ENCODE results near the gene N4BP2L1. TPM values are rescaled to one million over a fixed set of nuclear protein-coding genes. Genes with fewer than 3 reads are reported as not detected.

The N4BP2L1 gene
- total and polyA plus RNA-seq, 7 donors: 2.7 to 7.3 (median 3.4) TPM

- Histone ChIP-seq H3K27ac (no peak overlapping the region), H3K9me3 (no peaks in the 10 kb centered on the region), H3K4me3 (no peak overlapping the region), H3K27me3 (ENCODE audit: insufficient read depth in 3 of 3, low read length in 2 of 3) (no peaks in the 10 kb centered on the region), H3K4me1 (no peaks in the 10 kb centered on the region), H3K36me3 (ENCODE audit: insufficient read depth in 1 of 2, low read depth in 1 of 2) (peaks cover 5 to 33% of the 10 kb centered on the region in 2 donors)
- 74 to 91% (median 81%) methylated on average over 4 of the region's 4 CpGs for WGBS, 3 donors
- DNase-seq: no peak
- intact Hi-C loops (cut with DNase I): no loop called here
- TF ChIP-seq CTCF (IDR thresholded peaks at IDR 0.05): no peak
- ATAC-seq: no peak
Observed at GRCh38 chr13:32403108-32403507, 24.8 kb downstream of the N4BP2L1 start.

- ATAC-seq: no peak
- WGBS, 3 donors: 70 to 75% (median 72%) methylated on average over 4 of the region's 4 CpGs
- DNase-seq: no peak
- Histone ChIP-seq H3K4me3 (no peak overlapping the region), H3K36me3 (ENCODE audit: insufficient read depth in 1 of 2, low read depth in 1 of 2) (no peaks in the 10 kb centered on the region), H3K27me3 (ENCODE audit: insufficient read depth in 3 of 3, low read length in 2 of 3) (no peaks in the 10 kb centered on the region), H3K9me3 (no peaks in the 10 kb centered on the region), H3K4me1 (no peaks in the 10 kb centered on the region), H3K27ac (no peak overlapping the region)
- no peak for TF ChIP-seq CTCF (IDR thresholded peaks at IDR 0.05)
- intact Hi-C loops (cut with DNase I): loop anchor here in 1 of 2 donors (10.0 kb wide), 1 partner anchor 254 kb away; no protein-coding TSS in a partner anchor
Observed at GRCh38 chr13:32391101-32391619, 36.8 kb downstream of the N4BP2L1 start.

GRCh38 chr13:32390484-32390883 lies 37.4 kb downstream of the N4BP2L1 start:
- intact Hi-C loops (cut with DNase I): loop anchor here in 1 of 2 donors (10.0 kb wide), 1 partner anchor 254 kb away; no protein-coding TSS in a partner anchor
- Histone ChIP-seq H3K36me3 (ENCODE audit: insufficient read depth in 1 of 2, low read depth in 1 of 2) (no peaks in the 10 kb centered on the region), H3K27ac (no peak overlapping the region), H3K4me1 (no peaks in the 10 kb centered on the region), H3K27me3 (ENCODE audit: insufficient read depth in 3 of 3, low read length in 2 of 3) (no peaks in the 10 kb centered on the region), H3K9me3 (no peaks in the 10 kb centered on the region), H3K4me3 (no peak overlapping the region)
- DNase-seq: no peak
- 80 to 85% (median 83%) methylated on average over 1 of the region's 1 CpG for WGBS, 3 donors
- TF ChIP-seq CTCF (IDR thresholded peaks at IDR 0.05): no peak
- no peak for ATAC-seq

GRCh38 chr13:32390048-32390447 lies 37.9 kb downstream of the N4BP2L1 start:
- no peaks in the 10 kb centered on the region for H3K27me3 ChIP-seq (ENCODE audit: insufficient read depth in 3 of 3, low read length in 2 of 3)
- H3K9me3 ChIP-seq: no peaks in the 10 kb centered on the region
- 81 to 88% (median 85%) methylated on average over 4 of the region's 4 CpGs for WGBS, 3 donors
- TF ChIP-seq CTCF (IDR thresholded peaks at IDR 0.05): no peak
- no peak overlapping the region for H3K4me3 ChIP-seq
- no peaks in the 10 kb centered on the region for H3K4me1 ChIP-seq
- no peak overlapping the region for H3K27ac ChIP-seq
- intact Hi-C loops (cut with DNase I): loop anchor here in 1 of 2 donors (10.0 kb wide), 1 partner anchor 255 kb away; no protein-coding TSS in a partner anchor
- no peak for DNase-seq
- no peaks in the 10 kb centered on the region for H3K36me3 ChIP-seq (ENCODE audit: insufficient read depth in 1 of 2, low read depth in 1 of 2)
- no peak for ATAC-seq

- no peak for ATAC-seq
- intact Hi-C loops (cut with DNase I): loop anchor here in 1 of 2 donors (10.0 kb wide), 1 partner anchor 259 kb away; no protein-coding TSS in a partner anchor
- Histone ChIP-seq H3K4me1 (no peaks in the 10 kb centered on the region), H3K4me3 (no peak overlapping the region), H3K27me3 (ENCODE audit: insufficient read depth in 3 of 3, low read length in 2 of 3) (no peaks in the 10 kb centered on the region), H3K36me3 (ENCODE audit: insufficient read depth in 1 of 2, low read depth in 1 of 2) (no peaks in the 10 kb centered on the region), H3K9me3 (no peaks in the 10 kb centered on the region), H3K27ac (no peak overlapping the region)
- TF ChIP-seq CTCF (IDR thresholded peaks at IDR 0.05): no peak
- DNase-seq: no peak
Observed at GRCh38 chr13:32385410-32385809, 42.5 kb downstream of the N4BP2L1 start.

Data from psoas muscle (tissue), 8 donors.